GM23248 (cell line): Measurements from ENCODE around the gene VIPR2. TPM values are rescaled to one million over a fixed set of nuclear protein-coding genes. Genes with fewer than 3 reads are reported as not detected.

Experiments used
- DNase-seq: peaks from one replicate; pipeline ENCODE4 v3.0.0-alpha.2; 2015
- H2AFZ ChIP-seq: fragments of 200-600 bp; sonication (generic); 2 replicates; pipeline ENCODE4 v1.6.1; 2016; ENCODE audit warnings: antibody characterized with exemption
- H3F3A ChIP-seq: fragments of 200-600 bp; sonication (generic); 2 replicates; pipeline ENCODE4 v1.6.1; 2016; ENCODE audit warnings: mild to moderate bottlenecking, antibody characterized with exemption, mixed run types; ENCODE audit not compliant: insufficient read depth
- H3K27ac ChIP-seq: fragments of 200-600 bp; sonication (generic); 2 replicates; pipeline ENCODE4 v1.5.1; 2016; ENCODE audit warnings: mild to moderate bottlenecking
- H3K27me3 ChIP-seq: fragments of 200-600 bp; sonication (generic); replicated peaks from 2 replicates; pipeline ENCODE4 v1.6.1; 2016; ENCODE audit warnings: mild to moderate bottlenecking; ENCODE audit not compliant: insufficient read depth
- H3K36me3 ChIP-seq: fragments of 200-600 bp; sonication (generic); 2 replicates; pipeline ENCODE4 v1.6.1; 2016; ENCODE audit warnings: low read depth, mild to moderate bottlenecking
- H3K4me1 ChIP-seq: fragments of 200-600 bp; sonication (generic); 2 replicates; pipeline ENCODE4 v1.6.1; 2016; ENCODE audit warnings: mild to moderate bottlenecking; ENCODE audit not compliant: insufficient read depth
- H3K4me2 ChIP-seq: fragments of 200-600 bp; sonication (generic); one replicate; pipeline ENCODE4 v1.6.1; 2016; ENCODE audit warnings: mild to moderate bottlenecking; ENCODE audit not compliant: unreplicated experiment
- H3K4me3 ChIP-seq: fragments of 200-600 bp; sonication (generic); 2 replicates; pipeline ENCODE4 v1.5.1; 2016; ENCODE audit warnings: mild to moderate bottlenecking
- H3K79me2 ChIP-seq: fragments of 200-600 bp; sonication (generic); 2 replicates; pipeline ENCODE4 v1.6.1; 2016; ENCODE audit warnings: mild to moderate bottlenecking; ENCODE audit not compliant: insufficient read depth
- H3K9ac ChIP-seq: fragments of 200-600 bp; sonication (generic); 2 replicates; pipeline ENCODE4 v1.6.1; 2016; ENCODE audit warnings: mild to moderate bottlenecking
- H3K9me2 ChIP-seq: fragments of 200-600 bp; sonication (generic); 2 replicates; pipeline ENCODE4 v1.6.1; 2016; ENCODE audit warnings: mixed run types, mild to moderate bottlenecking, moderate library complexity; ENCODE audit not compliant: insufficient read depth
- H3K9me3 ChIP-seq: fragments of 200-600 bp; sonication (generic); one replicate; pipeline ENCODE4 v1.6.1; 2017; ENCODE audit warnings: low read depth
- H4K20me1 ChIP-seq: fragments of 200-600 bp; sonication (generic); 2 replicates; pipeline ENCODE4 v1.6.0; 2016; ENCODE audit not compliant: insufficient read depth
- EZH2 ChIP-seq: fragments of 200-600 bp; sonication (generic); IDR thresholded peaks from 2 replicates; pipeline ENCODE4 v1.6.1; 2018; ENCODE audit warnings: antibody characterized with exemption, mild to moderate bottlenecking; ENCODE audit not compliant: insufficient read depth, poor library complexity, severe bottlenecking
- EZH2phosphoT487 ChIP-seq: fragments of 200-600 bp; sonication (generic); IDR thresholded peaks from 2 replicates; pipeline ENCODE4 v1.6.1; 2018; ENCODE audit warnings: antibody characterized with exemption, moderate library complexity, mild to moderate bottlenecking, low read depth; ENCODE audit not compliant: insufficient read depth
- WGBS, 2 experiments: methylation state at CpG; one replicate each; pipeline ENCODE4 v1.1.6; 2015 to 2017; ENCODE audit warnings: low lambda C conversion rate in 2 of 2, low coverage in 1 of 2; ENCODE audit errors: missing lambda C conversion rate in 2 of 2; 5-methylcytosine and 5-hydroxymethylcytosine counted together
- in situ Hi-C: fragments of 300-500 bp; cut with MboI; formaldehyde crosslinking; loops from 2 replicates; pipeline ENCODE4 v1.15.0; 2020
- polyA plus RNA-seq: library from polyadenylated mRNA; unstranded; fragments of >200 nt; fragmentation: Nextera tagmentation; extraction: Ambion mirVana; gene quantifications from 2 replicates; pipeline ENCODE4 v1.2.1, GENCODE V29; 2016
- total RNA-seq: library from RNA; depleted of rRNA; stranded (reverse); fragments of >200 nt; shearing (Covaris generic); gene quantifications from 2 replicates; pipeline ENCODE4 v1.2.3, GENCODE V29; 2014

VIPR2 gene
- total and polyA plus RNA-seq, 2 experiments from 2014 or later: not detected

DNA sequence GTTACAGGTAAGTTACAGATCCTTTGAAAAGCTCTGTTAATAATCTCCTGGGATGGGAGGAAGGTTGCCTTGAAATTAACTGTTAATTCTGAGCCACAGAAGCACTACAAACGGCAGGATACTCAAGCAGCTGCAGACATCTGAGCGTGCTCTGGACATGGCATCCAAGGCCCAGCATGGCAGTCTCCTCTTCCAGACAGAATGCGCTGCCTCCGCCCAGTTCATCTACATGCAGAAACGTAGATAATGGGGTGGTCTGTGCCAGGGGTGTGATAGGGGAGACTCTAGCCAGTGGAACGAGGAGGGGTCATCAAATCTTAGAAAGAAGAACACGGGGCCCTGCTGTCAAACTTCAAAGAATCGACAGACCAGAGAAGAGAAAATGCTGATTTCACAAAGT, 13.8 kb downstream of the VIPR2 start:
- no peak overlapping the region for H3K4me2 ChIP-seq
- no peak overlapping the region for H2AFZ ChIP-seq
- H3K4me3 ChIP-seq: no peak overlapping the region
- DNase-seq: no peak
- in situ Hi-C loops: no loop called here
- H4K20me1 ChIP-seq: no peaks in the 10 kb centered on the region
- no peaks in the 10 kb centered on the region for H3K9me2 ChIP-seq
- no peak overlapping the region for H3K9ac ChIP-seq
- no peaks in the 10 kb centered on the region for H3F3A ChIP-seq
- H3K79me2 ChIP-seq: no peaks in the 10 kb centered on the region
- no peaks in the 10 kb centered on the region for H3K36me3 ChIP-seq
- H3K9me3 ChIP-seq: no peaks in the 10 kb centered on the region
- TF ChIP-seq EZH2phosphoT487: no peak
- no peak for TF ChIP-seq EZH2
- WGBS, 2 experiments: 29 to 30% methylated on average over 8 of the region's 8 CpGs
- no peaks in the 10 kb centered on the region for H3K27me3 ChIP-seq
- no peak overlapping the region for H3K27ac ChIP-seq
- H3K4me1 ChIP-seq: no peaks in the 10 kb centered on the region

DNA sequence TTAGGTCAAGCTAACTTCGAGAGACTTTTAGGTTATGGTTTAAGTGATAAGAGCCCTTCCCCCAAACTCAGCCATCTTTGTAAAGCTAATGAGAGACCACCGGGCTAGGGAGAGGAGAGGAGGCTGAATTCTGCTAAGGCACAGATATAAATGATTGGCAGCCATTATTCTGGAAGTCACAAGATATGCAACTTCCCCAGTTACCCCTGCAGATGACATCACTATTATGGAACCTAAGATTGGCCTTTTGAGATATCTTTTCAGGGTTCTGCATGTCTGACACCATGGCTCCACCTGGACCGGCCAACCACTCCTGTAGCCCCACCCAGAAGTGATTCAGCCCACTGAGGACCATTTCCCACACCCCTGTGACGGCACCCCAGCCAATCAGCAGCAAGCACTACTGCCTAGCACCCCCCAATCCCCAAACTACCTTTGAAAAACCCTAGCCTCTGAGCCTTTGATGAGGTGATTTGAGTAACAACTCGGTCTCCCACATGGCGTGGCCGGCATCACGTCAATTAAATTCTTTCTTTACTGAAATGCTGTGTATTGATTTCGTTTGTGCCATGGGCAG, 14.4 kb downstream of the VIPR2 start:
- TF ChIP-seq EZH2phosphoT487 (no peak), EZH2 (no peak)
- Histone ChIP-seq H3K4me1 (no peaks in the 10 kb centered on the region), H3K9ac (no peak overlapping the region), H3K9me3 (no peaks in the 10 kb centered on the region), H3K27ac (no peak overlapping the region), H3F3A (no peaks in the 10 kb centered on the region), H3K27me3 (no peaks in the 10 kb centered on the region), H3K79me2 (no peaks in the 10 kb centered on the region), H2AFZ (no peak overlapping the region), H4K20me1 (no peaks in the 10 kb centered on the region), H3K36me3 (no peaks in the 10 kb centered on the region), H3K4me2 (no peak overlapping the region), H3K9me2 (no peaks in the 10 kb centered on the region), H3K4me3 (no peak overlapping the region)
- in situ Hi-C loops: no loop called here
- 21% methylated on average over 9 of the region's 9 CpGs for WGBS, 2 experiments
- DNase-seq: no peak

DNA sequence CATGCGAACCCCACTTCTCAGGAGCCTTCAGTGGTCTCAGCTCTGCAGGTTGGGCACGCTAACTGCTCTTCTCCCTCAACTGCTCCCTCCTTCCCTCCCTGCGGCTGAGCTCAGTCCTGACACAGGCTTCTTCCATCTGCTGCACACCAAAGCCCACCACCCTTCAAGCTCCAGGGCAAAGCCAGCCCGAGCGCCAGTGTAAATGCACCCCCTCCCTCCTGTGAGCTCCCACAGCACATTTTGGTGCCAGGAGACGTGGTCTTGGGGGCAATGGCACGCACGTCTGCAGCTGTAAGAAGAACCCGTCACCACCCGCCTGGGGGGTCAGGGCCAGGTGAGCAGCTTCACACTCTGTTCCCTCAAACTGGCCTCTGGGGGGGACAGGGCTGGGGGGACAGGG, 15.9 kb downstream of the VIPR2 start:
- no peaks in the 10 kb centered on the region for H3K9me3 ChIP-seq
- no peak overlapping the region for H3K9ac ChIP-seq
- in situ Hi-C loops: no loop called here
- H3K36me3 ChIP-seq: no peaks in the 10 kb centered on the region
- no peak overlapping the region for H2AFZ ChIP-seq
- H3K79me2 ChIP-seq: no peaks in the 10 kb centered on the region
- H3K27ac ChIP-seq: no peak overlapping the region
- no peak overlapping the region for H3K4me3 ChIP-seq
- WGBS, 2 experiments: 37 to 49% methylated on average over 10 of the region's 10 CpGs
- H3K9me2 ChIP-seq: no peaks in the 10 kb centered on the region
- H4K20me1 ChIP-seq: no peaks in the 10 kb centered on the region
- no peaks in the 10 kb centered on the region for H3F3A ChIP-seq
- no peak for DNase-seq
- no peaks in the 10 kb centered on the region for H3K4me1 ChIP-seq
- no peak for TF ChIP-seq EZH2phosphoT487
- no peak for TF ChIP-seq EZH2
- no peak overlapping the region for H3K4me2 ChIP-seq
- H3K27me3 ChIP-seq: no peaks in the 10 kb centered on the region

DNA sequence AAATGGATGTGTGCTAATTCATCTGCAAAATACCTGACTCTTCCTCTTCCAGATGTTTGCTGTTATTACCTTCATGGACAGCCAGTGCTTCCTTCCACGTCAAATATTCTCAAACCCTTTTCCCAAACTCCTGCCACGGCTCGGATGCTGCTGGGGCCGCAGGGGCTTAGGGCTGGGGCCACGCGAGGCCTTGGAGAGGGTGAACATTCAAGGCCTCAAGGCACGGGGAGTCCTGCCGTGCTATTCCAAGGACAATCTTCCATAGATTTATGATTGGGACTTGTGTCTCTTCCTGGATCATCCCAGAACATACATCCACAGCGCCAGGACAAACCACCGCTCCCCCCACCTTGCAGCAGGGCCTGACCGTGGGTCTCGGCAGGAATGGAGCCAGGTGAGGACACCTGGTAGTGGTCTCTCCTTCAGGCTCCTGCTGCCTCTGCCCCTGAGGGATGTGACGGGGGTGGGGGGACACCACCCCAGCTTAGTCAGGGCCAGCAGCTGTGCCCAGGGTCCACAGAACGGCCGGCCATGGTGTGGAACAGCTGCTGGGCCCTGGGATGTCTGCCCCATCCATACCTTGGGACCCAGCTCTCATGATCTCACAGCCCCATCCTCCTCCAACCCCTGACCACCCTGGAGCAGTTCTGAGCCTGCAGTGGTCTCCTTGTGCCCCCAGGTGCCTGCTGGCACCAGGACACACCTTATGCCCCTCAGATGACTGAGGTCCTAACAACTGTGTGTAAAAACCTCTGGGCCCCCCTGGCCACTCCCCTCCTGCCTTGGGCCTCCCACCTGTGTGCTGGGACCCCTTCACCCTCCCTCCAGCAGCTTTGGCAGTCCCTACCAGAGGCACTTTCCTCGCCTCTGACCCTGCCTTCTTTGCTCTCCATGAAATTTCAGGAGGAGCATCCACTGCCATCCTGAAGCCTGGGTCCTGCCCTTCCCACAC, 16.7 kb downstream of the VIPR2 start:
- TF ChIP-seq EZH2phosphoT487 (no peak), EZH2 (no peak)
- 39 to 57% methylated on average over 15 to 16 of the region's 16 CpGs for WGBS, 2 experiments
- Histone ChIP-seq H3F3A (no peaks in the 10 kb centered on the region), H3K9me3 (no peaks in the 10 kb centered on the region), H3K4me3 (no peak overlapping the region), H4K20me1 (no peaks in the 10 kb centered on the region), H2AFZ (no peak overlapping the region), H3K4me1 (no peaks in the 10 kb centered on the region), H3K9ac (no peak overlapping the region), H3K79me2 (no peaks in the 10 kb centered on the region), H3K9me2 (no peaks in the 10 kb centered on the region), H3K27ac (no peak overlapping the region), H3K4me2 (no peak overlapping the region), H3K27me3 (no peaks in the 10 kb centered on the region), H3K36me3 (no peaks in the 10 kb centered on the region)
- in situ Hi-C loops: no loop called here
- no peak for DNase-seq
